MM.1S (cell line): ENCODE results near the gene SPRR2G.

Source experiments
- DNase-seq: peaks from one replicate; pipeline ENCODE4 v3.0.0-alpha.2; 2015
- H2AFZ ChIP-seq: fragments of 300-600 bp; sonication (generic); 2 replicates; pipeline ENCODE4 v1.6.0; 2016; ENCODE audit warnings: antibody characterized with exemption, low read length
- H3F3A ChIP-seq: fragments of 300-600 bp; sonication (generic); 2 replicates; pipeline ENCODE4 v1.6.1; 2016; ENCODE audit warnings: mild to moderate bottlenecking, antibody characterized with exemption, low read length, moderate library complexity, mixed read lengths; ENCODE audit not compliant: insufficient read depth
- H3K27ac ChIP-seq: fragments of 300-600 bp; sonication (generic); 2 replicates; pipeline ENCODE4 v1.5.1; 2016; ENCODE audit warnings: mild to moderate bottlenecking, low read length
- H3K27me3 ChIP-seq: fragments of 300-600 bp; sonication (generic); replicated peaks from 2 replicates; pipeline ENCODE4 v1.6.0; 2016; ENCODE audit warnings: low read length; ENCODE audit not compliant: insufficient read depth
- H3K36me3 ChIP-seq: fragments of 300-600 bp; sonication (generic); replicated peaks from 2 replicates; pipeline ENCODE4 v1.6.1; 2016; ENCODE audit warnings: mild to moderate bottlenecking, low read length, mixed read lengths; ENCODE audit not compliant: insufficient read depth
- H3K4me1 ChIP-seq: fragments of 300-600 bp; sonication (generic); 2 replicates; pipeline ENCODE4 v1.6.1; 2016; ENCODE audit warnings: low read length, mixed read lengths
- H3K4me2 ChIP-seq: fragments of 300-600 bp; sonication (generic); 2 replicates; pipeline ENCODE4 v1.6.0; 2016; ENCODE audit warnings: low read depth, low read length
- H3K4me3 ChIP-seq: fragments of 300-600 bp; sonication (generic); 2 replicates; pipeline ENCODE4 v1.5.1; 2016; ENCODE audit warnings: low read length, mixed read lengths
- H3K79me2 ChIP-seq: fragments of 300-600 bp; sonication (generic); 2 replicates; pipeline ENCODE4 v1.6.1; 2016; ENCODE audit warnings: mixed run types, low read length, mixed read lengths
- H3K9ac ChIP-seq: fragments of 300-600 bp; sonication (generic); 2 replicates; pipeline ENCODE4 v1.6.1; 2016; ENCODE audit warnings: low read length, mixed read lengths
- H3K9me2 ChIP-seq: fragments of 300-600 bp; sonication (generic); replicated peaks from 2 replicates; pipeline ENCODE4 v1.6.1; 2016; ENCODE audit warnings: mild to moderate bottlenecking, low read length, mixed read lengths; ENCODE audit not compliant: insufficient read depth
- H3K9me3 ChIP-seq: fragments of 300-600 bp; sonication (generic); replicated peaks from 2 replicates; pipeline ENCODE4 v1.6.1; 2016; ENCODE audit warnings: mild to moderate bottlenecking, low read length, mixed read lengths; ENCODE audit not compliant: insufficient read depth
- H4K20me1 ChIP-seq: fragments of 300-600 bp; sonication (generic); 2 replicates; pipeline ENCODE4 v1.6.1; 2016; ENCODE audit warnings: mild to moderate bottlenecking, low read length, moderate library complexity, mixed read lengths; ENCODE audit not compliant: insufficient read depth
- EZH2phosphoT487 ChIP-seq: fragments of 300-600 bp; sonication (generic); IDR thresholded peaks from 2 replicates; pipeline ENCODE4 v1.6.1; 2018; ENCODE audit warnings: antibody characterized with exemption, low read length

SPRR2G gene

DNA sequence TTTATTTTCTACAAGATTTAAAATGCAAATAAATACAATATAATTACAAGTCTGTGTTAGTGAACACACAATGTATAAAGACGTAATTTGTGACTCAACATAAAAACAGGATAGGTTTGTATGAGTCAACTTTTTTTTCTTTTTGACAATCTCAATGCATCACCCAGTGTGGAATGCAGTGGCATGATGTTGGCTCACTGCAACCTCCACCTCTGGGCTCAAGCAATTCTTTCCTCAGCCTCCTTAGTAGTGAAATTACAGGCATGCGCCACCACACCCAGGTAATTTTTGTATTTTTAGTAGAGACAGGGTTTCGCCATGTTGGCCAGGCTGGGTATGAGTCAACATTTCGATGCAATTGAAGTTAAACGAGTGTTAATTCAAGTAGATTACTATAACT, 50.4 kb downstream of the SPRR2G start:
- H3K79me2 ChIP-seq, result no peaks in the 10 kb centered on the region
- DNase-seq, result peak; percentile 3
- no peaks in the 10 kb centered on the region for H3K9me2 ChIP-seq
- no peaks in the 10 kb centered on the region for H3K27me3 ChIP-seq
- no peak overlapping the region for H3K27ac ChIP-seq
- H3K9ac ChIP-seq, result no peak overlapping the region
- no peaks in the 10 kb centered on the region for H3K9me3 ChIP-seq
- H3F3A ChIP-seq, result no peaks in the 10 kb centered on the region
- H2AFZ ChIP-seq, result no peak overlapping the region
- no peaks in the 10 kb centered on the region for H3K4me1 ChIP-seq
- H3K36me3 ChIP-seq, result no peaks in the 10 kb centered on the region
- TF ChIP-seq EZH2phosphoT487, result no peak
- no peak overlapping the region for H3K4me2 ChIP-seq
- no peaks in the 10 kb centered on the region for H4K20me1 ChIP-seq
- H3K4me3 ChIP-seq, result no peak overlapping the region
